HG03520 (cell line): ENCODE results near the gene COL4A5.
A peak's percentile ranks its signal among the peaks of the same experiment; 100 is the strongest.

ENCODE experiments used
- ATAC-seq: cut with Tn5 transposase; IDR thresholded peaks from one replicate; pipeline ENCODE4 v1.9.1; 2021; ENCODE audit warnings: mild to moderate bottlenecking, moderate library complexity; ENCODE audit not compliant: unreplicated experiment

COL4A5 gene

GRCh38 chrX:108640817-108641216, 201.2 kb downstream of the COL4A5 start:
- ATAC-seq = no peak

DNA sequence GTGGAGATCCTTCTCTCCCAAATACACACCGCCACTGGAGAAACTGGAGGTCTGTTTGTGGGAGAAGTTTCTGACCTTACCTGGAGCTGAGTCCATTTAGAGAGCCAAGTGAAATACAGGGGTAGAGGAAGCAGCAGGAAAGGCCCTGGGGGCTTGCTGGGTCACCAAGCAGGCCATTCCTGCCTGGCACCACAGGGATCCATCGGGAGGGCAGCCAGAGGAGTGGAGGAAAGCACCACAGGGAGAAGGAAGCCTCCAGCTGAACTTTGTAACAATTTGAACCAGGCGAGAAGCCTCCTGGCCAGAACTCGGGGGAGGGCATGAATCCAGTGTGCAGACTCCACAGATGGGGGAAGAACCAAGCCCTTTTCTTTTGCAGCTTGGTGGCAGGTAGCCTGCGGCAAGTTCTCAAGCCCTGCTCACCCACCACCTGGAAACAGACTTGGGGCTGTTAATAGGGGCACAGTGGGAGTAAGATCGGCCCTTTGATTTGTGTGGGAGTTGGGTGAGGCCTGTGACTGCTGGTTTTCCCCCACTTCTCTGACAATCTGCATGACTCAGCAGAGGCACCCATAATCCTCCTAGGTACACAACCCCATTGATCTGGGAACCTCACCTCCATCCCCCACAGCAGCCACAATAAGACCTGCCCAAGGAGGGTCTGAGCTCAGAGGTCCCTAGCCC, 202.1 kb downstream of the COL4A5 start:
- no peak for ATAC-seq

- ATAC-seq = no peak
Measured at GRCh38 chrX:108642273-108642628, 202.6 kb downstream of the COL4A5 start.

GRCh38 chrX:108664701-108665100, 225.1 kb downstream of the COL4A5 start:
- no peak for ATAC-seq

- ATAC-seq = no peak
Measured at GRCh38 chrX:108666101-108666500, 226.5 kb downstream of the COL4A5 start.

DNA sequence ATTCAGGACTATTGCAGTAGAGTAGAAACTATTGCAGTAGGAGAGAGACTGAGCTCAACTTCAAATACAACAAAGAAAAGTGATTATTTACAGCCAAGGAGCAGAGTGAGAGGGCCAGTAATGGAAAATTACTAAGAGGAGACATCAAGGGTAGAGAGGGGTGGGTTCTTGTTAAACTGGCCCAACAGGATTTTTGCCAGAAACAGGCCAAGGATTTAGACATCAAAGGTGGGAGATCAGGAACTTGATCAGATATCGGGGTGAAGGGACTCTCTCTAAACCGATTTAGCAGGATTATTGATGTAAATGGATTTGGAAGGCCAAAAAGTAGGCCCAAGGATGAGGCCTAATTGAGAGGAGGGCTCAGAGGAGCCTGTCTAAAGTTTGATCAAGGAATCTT, 231.9 kb downstream of the COL4A5 start:
- no peak for ATAC-seq

GRCh38 chrX:108696690-108697089, 257.1 kb downstream of the COL4A5 start:
- ATAC-seq = no peak

- peak; percentile 70 for ATAC-seq
Measured at GRCh38 chrX:108699368-108699767, 259.7 kb downstream of the COL4A5 start.

DNA sequence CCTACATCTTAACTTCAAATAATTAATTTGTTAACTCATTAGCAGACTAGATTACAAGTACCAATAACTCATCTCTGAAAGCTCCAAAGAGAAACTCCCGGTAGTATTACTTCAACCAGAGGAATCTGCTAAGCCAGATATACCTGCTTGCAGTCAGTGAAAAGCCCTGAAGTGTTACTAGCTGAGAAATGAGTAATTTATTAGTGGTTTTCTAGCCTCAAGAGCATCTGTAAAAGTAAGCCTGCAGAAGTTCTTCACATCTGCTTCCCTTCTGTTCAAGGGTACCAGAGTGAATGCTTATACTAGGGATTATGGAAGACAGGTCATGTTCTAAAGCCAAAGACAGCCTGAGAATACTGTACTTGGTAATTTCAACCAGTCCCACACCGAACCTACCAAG, 262.0 kb downstream of the COL4A5 start:
- no peak for ATAC-seq

- ATAC-seq = no peak
Measured at GRCh38 chrX:108702530-108702929, 262.9 kb downstream of the COL4A5 start.

DNA sequence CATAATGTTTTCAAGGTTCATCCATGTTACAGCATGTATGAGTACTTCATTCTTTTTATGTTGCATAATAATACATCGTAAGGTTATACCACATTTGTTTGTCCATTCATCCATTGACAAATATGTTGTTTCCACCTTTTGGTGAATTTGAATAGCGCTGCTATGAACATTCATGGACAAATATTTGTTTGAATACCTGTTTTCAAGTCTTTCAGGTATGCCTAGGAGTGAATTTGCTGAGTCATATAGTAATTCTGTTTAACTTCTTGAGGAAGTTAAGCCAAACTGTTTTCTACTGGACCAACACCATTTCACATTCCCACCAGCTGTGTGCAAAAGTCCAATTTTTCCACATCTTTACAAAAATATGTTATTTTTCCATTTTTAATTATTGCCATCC, 265.2 kb downstream of the COL4A5 start:
- ATAC-seq = no peak

DNA sequence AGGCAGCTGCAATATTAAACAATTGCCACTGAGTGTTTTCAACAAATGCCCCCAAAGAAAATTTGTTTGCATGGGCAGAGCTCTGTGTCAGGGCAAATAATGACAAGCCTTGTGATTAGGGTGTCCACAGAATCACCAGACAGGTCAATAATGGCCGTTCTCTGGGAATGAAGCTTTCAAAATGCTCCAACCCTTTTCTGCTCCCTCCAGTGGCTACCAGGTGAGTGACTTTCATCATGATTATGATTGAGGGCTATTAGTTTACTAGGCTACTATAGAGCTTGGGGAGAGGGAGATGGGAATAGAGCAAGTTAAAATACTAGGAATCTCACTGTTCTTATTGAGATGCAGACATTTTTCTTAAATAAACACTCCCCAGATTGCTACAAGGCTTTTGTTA, 273.2 kb downstream of the COL4A5 start:
- no peak for ATAC-seq

GRCh38 chrX:108722561-108722960, 282.9 kb downstream of the COL4A5 start:
- ATAC-seq = no peak

DNA sequence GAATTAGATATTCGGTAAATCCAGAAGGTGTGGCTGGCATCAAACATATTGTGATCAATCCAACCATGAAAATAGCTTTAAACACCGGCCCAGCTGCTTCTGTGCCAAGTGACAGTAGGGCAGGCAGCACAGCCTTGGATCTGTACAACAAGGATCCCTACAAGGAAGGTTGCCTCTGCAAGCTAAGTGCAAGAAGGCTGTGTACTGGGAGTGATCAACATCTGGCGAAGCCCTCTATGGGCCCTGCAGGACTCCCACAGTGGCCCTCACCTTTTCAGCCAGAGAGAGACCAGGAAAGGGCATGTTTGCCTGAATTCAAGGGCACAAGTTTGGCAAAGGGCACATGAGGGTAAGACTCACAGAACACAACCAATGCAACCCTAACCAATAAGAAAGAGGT, 287.1 kb downstream of the COL4A5 start:
- no peak for ATAC-seq

DNA sequence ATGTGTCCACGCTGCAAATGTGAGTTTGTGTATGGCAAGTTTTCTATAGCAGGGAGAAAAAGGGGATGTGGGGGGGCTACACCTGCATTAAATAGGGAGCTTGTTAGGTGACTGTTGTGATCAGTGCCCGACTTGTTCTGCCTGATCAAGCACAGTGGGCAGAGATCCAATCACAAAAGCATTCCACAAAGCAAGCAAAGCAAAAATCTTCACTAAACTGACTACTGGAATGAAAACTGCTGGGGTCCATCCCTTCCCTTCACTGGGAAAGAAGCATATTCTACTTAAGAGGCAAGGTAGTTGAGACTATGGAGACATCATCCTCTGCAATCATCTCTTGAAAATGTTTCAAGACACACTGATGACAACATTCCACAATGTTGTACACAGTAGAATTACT, 291.5 kb downstream of the COL4A5 start:
- no peak for ATAC-seq

DNA sequence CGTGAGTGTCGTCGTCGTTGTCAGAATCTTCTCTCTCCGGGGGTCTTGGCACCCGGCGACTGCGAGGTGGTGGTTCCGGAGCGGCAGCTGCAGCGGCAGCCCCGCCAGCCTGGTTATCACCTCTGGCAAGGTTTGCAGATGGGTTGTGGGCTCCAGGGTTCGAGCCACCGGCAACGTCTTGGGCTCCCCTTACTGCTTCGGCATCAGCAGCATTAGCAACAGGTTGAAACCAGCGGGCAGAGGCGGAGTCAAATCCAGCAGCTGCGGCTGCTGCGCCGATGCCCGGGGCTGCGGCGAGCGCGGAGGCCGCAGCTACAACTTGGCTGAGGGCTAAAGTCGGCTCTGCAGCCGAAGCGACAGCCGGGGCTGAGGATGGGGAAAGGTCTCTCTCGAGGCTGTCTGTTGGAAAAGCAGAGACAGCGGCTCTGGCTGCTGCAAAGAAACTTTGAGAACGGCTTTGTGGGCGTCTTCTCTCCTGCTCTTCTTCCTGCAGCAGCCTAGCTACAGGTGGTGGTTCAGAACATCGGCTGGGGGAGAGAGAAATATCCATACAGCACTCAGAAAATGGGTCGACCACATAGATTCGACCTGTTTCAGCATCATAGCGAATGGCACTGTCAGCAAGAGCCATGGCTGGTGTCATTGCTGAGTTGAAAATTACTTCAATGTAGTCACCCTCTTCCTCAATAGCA, 293.1 kb downstream of the COL4A5 start:
- no peak for ATAC-seq

- no peak for ATAC-seq
Measured at GRCh38 chrX:108734426-108734825, 294.8 kb downstream of the COL4A5 start.

- ATAC-seq = no peak
Measured at GRCh38 chrX:108735091-108735678, 295.5 kb downstream of the COL4A5 start.

DNA sequence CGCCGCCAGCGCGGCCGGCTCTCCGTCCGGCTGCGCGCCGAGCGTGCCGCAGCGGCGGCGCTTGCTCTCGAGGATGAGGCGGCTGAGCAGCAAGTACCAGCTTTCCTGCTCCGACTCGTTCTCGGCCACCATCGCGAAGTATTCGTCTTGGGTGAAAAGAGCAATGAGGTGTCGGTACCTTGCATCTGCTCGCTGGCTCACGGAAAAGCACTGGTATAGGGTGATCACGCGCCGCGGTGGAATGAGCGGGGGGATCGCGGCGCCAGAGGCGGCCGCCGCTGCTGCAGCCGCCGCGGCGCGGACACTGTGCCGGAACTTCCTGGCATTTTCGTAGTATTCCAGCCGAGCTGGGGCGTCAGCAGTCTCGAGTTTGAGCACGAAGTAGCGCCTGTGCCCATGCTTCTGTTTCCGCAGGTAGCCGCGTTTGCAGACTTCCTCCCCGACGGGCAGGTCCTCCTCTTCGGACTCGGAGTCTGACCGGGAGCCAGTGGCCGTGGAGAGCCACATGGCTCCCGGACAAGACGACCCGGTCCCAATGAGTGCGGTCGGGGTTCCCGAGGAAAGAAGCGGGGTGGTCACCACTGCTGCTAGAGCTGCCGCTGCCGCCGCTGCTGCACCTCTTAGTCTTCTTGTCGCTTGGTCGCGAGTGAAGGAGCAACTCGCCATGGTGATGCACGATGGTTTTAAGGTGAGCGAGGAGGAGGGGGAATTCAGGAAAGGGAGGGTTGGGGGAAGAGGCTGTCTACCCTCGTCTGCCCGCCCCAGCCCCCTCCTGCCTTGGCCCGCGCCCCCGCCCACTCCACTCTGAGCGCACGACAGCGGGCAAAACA, 296.3 kb downstream of the COL4A5 start:
- no peak for ATAC-seq

GRCh38 chrX:108736509-108737479, 297.2 kb downstream of the COL4A5 start, which contains the start of gene IRS4:
IRS4 (minus strand) TSS chrX:108736563.
- no peak for ATAC-seq
